HG02588 (cell line): ENCODE results near the gene KCNJ6.
A peak's percentile ranks its signal among the peaks of the same experiment; 100 is the strongest.
"Not testable (repeated sequence)": the region's sequence is repeated elsewhere in the genome, so short reads cannot be mapped to it uniquely, and the experiment has no call there.

ENCODE experiments used
- ATAC-seq: cut with Tn5 transposase; IDR thresholded peaks from one replicate; pipeline ENCODE4 v1.9.1; 2021; ENCODE audit warnings: mild to moderate bottlenecking, moderate library complexity; ENCODE audit not compliant: unreplicated experiment

KCNJ6 gene

GRCh38 chr21:37579356-37579755, 336.9 kb downstream of the KCNJ6 start:
- no peak for ATAC-seq

GRCh38 chr21:37578471-37579126, 337.7 kb downstream of the KCNJ6 start:
- no peak for ATAC-seq

- not testable (repeated sequence) for ATAC-seq
These were observed 339.3 kb downstream of the KCNJ6 start for GRCh38 chr21:37576929-37577328.

- no peak for ATAC-seq
These were observed 340.7 kb downstream of the KCNJ6 start for GRCh38 chr21:37575580-37575979.

GRCh38 chr21:37574751-37575150, 341.5 kb downstream of the KCNJ6 start:
- no peak for ATAC-seq

GRCh38 chr21:37574316-37574715, 341.9 kb downstream of the KCNJ6 start:
- no peak for ATAC-seq

- ATAC-seq: no peak
These were observed 344.8 kb downstream of the KCNJ6 start for GRCh38 chr21:37571442-37571841.

GRCh38 chr21:37568916-37569315, 347.3 kb downstream of the KCNJ6 start:
- ATAC-seq: no peak

GRCh38 chr21:37568415-37568814, 347.8 kb downstream of the KCNJ6 start:
- no peak for ATAC-seq

- ATAC-seq: no peak
These were observed 349.3 kb downstream of the KCNJ6 start for GRCh38 chr21:37566790-37567615.

GRCh38 chr21:37565530-37566223, 350.6 kb downstream of the KCNJ6 start:
- no peak for ATAC-seq

- ATAC-seq: no peak
These were observed 351.2 kb downstream of the KCNJ6 start for GRCh38 chr21:37564924-37565529.

GRCh38 chr21:37564341-37564923, 351.8 kb downstream of the KCNJ6 start:
- peak; percentile 45 for ATAC-seq

GRCh38 chr21:37563641-37564340, 352.5 kb downstream of the KCNJ6 start:
- ATAC-seq: peak; percentile 89

- ATAC-seq: peak; percentile 7
These were observed 353.2 kb downstream of the KCNJ6 start for GRCh38 chr21:37562920-37563640.

GRCh38 chr21:37561941-37562919, 354.0 kb downstream of the KCNJ6 start:
- ATAC-seq: no peak

- ATAC-seq: no peak
These were observed 354.8 kb downstream of the KCNJ6 start for GRCh38 chr21:37561506-37561905.

GRCh38 chr21:37560385-37560784, 355.9 kb downstream of the KCNJ6 start:
- ATAC-seq: no peak
